GM12878 (cell line): ENCODE data around the gene CRTC3. TPM values are rescaled to one million over a fixed set of nuclear protein-coding genes. Genes with fewer than 3 reads are reported as not detected.
A peak's percentile ranks its signal among the peaks of the same experiment; 100 is the strongest.

Experiments
- ATAC-seq: fragments of 200-7000 bp; cut with Tn5 transposase; 3 replicates; pipeline ENCODE4 v1.9.1; 2020; ENCODE audit warnings: mild to moderate bottlenecking, moderate library complexity
- BruUV-seq: library from RNA; stranded (reverse); fragments of 400-500 nt; replicated peaks from 2 replicates; lab custom pipeline; 2021; lab: Mats Ljungman, UMichigan
- CTCF ChIA-PET: fragments of 300-600 bp; sonication (Branson Sonifier 250); formaldehyde crosslinking; extraction: SDS; loops from one replicate; lab custom pipeline; 2021; ENCODE audit warnings: inconsistent platforms; lab: Yijun Ruan, JAX
- POLR2A ChIA-PET: fragments of 350-600 bp; formaldehyde crosslinking; extraction: SDS; loops from one replicate; lab custom pipeline; 2021; ENCODE audit warnings: inconsistent platforms; lab: Charles Lee
- RAD21 ChIA-PET: fragments of 300-600 bp; sonication (Branson Sonifier 250); formaldehyde crosslinking; loops from one replicate; lab custom pipeline; 2023; ENCODE audit warnings: antibody characterized with exemption; ENCODE audit not compliant: unreplicated experiment; lab: Charles Lee
- SMC1A ChIA-PET: fragments of 300-600 bp; sonication (Branson Sonifier 250); formaldehyde crosslinking; loops from one replicate; lab custom pipeline; 2023; ENCODE audit not compliant: unreplicated experiment, uncharacterized antibody; lab: Charles Lee
- DNase-seq: peaks from one replicate; pipeline ENCODE4 v3.0.0-alpha.2; 2011; ENCODE audit warnings: low read depth, low spot score
- FAIRE-seq: peaks from 3 replicates; lab custom pipeline; 2011; peaks lifted over from hg19 to GRCh38; lab: Jason Lieb, UNC
- H2AFZ ChIP-seq: 2 replicates; pipeline ENCODE4 v1.6.0; 2011; ENCODE audit warnings: low read depth, low read length, control low read depth; ENCODE audit not compliant: control insufficient read depth
- H3K27ac ChIP-seq: 2 replicates; pipeline ENCODE4 v1.5.1; 2011; ENCODE audit warnings: control low read depth; ENCODE audit not compliant: control insufficient read depth, insufficient read depth
- H3K27me3 ChIP-seq, 2 experiments: replicated peaks in 1 of 2; 2 replicates each; pipeline versions ENCODE4 v1.6.0 to v1.6.1; 2011; ENCODE audit warnings: low read length in 1 of 2; ENCODE audit not compliant: control insufficient read depth in 2 of 2, insufficient read depth in 2 of 2
- H3K36me3 ChIP-seq, 2 experiments: 2 replicates each; pipeline ENCODE4 v1.5.1; 2011; ENCODE audit warnings: low read length in 1 of 2; ENCODE audit not compliant: control insufficient read depth in 2 of 2, insufficient read depth in 2 of 2
- H3K4me1 ChIP-seq: 2 replicates; pipeline ENCODE4 v1.6.1; 2011; ENCODE audit warnings: mild to moderate bottlenecking, low read length, moderate library complexity, mixed read lengths; ENCODE audit not compliant: control insufficient read depth, insufficient read depth
- H3K4me2 ChIP-seq: 2 replicates; pipeline ENCODE4 v1.6.0; 2011; ENCODE audit warnings: control low read depth; ENCODE audit not compliant: control insufficient read depth, insufficient read depth
- H3K4me3 ChIP-seq: fragments of 200-600 bp; sonication (generic); 2 replicates; pipeline ENCODE4 v1.5.1; 2016
- H3K79me2 ChIP-seq: 2 replicates; pipeline ENCODE4 v1.6.0; 2011; ENCODE audit warnings: low read length; ENCODE audit not compliant: control insufficient read depth, insufficient read depth
- H3K9ac ChIP-seq: 2 replicates; pipeline ENCODE4 v1.8.0; 2011; ENCODE audit warnings: low read length, control low read depth, mixed read lengths; ENCODE audit not compliant: control insufficient read depth, insufficient read depth
- H3K9me3 ChIP-seq: replicated peaks from 3 replicates; pipeline ENCODE4 v1.5.1; 2011; ENCODE audit warnings: mild to moderate bottlenecking, low read length; ENCODE audit not compliant: control insufficient read depth, insufficient read depth
- H4K20me1 ChIP-seq: 2 replicates; pipeline ENCODE4 v1.6.0; 2011; ENCODE audit not compliant: control insufficient read depth, insufficient read depth
- BMI1 ChIP-seq: fragments of 450-650 bp; IDR thresholded peaks from 2 replicates; pipeline ENCODE4 v1.6.1; 2016; ENCODE audit warnings: mild to moderate bottlenecking, moderate library complexity, borderline replicate concordance
- BRCA1 ChIP-seq: IDR thresholded peaks from 2 replicates; pipeline ENCODE4 v1.6.1; 2011; ENCODE audit warnings: low read depth, low read length, improper control_type of control experiment
- CBFB ChIP-seq: IDR thresholded peaks from 2 replicates; pipeline ENCODE4 v1.6.1; 2016; ENCODE audit warnings: antibody characterized with exemption, low read depth
- CHD2 ChIP-seq: IDR thresholded peaks from 2 replicates; pipeline ENCODE4 v1.6.1; 2011; ENCODE audit warnings: low read depth, low read length, improper control_type of control experiment, borderline replicate concordance
- CHD4 ChIP-seq: fragments of 200-600 bp; sonication (generic); IDR thresholded peaks from 2 replicates; pipeline ENCODE4 v1.6.1; 2016; ENCODE audit warnings: mild to moderate bottlenecking
- POLR2AphosphoS2 ChIP-seq: IDR thresholded peaks from 2 replicates; pipeline ENCODE4 v1.6.1; 2011; ENCODE audit warnings: low read depth, mild to moderate bottlenecking, low read length, improper control_type of control experiment, moderate library complexity
- ZSCAN29 ChIP-seq: fragments of 450-650 bp; IDR thresholded peaks from 2 replicates; pipeline ENCODE4 v1.6.1; 2017; ENCODE audit warnings: mild to moderate bottlenecking, moderate library complexity
- WGBS: methylation state at CpG from one replicate; pipeline ENCODE4 v1.1.6; 2016; ENCODE audit warnings: low lambda C conversion rate; ENCODE audit not compliant: insufficient replicate concordance, insufficient coverage; ENCODE audit errors: missing lambda C conversion rate; 5-methylcytosine and 5-hydroxymethylcytosine counted together
- in situ Hi-C: fragments of 300-500 bp; cut with MboI; formaldehyde crosslinking; loops from 9 replicates; pipeline ENCODE4 v1.14.3; 2018; ENCODE audit warnings: mixed read lengths
- intact Hi-C: fragments of 100-400 bp; cut with micrococcal nuclease; formaldehyde crosslinking; loops from one replicate; pipeline ENCODE4 v1.14.2; 2022; ENCODE audit not compliant: unreplicated experiment
- polyA plus RNA-seq, 11 experiments: library from polyadenylated mRNA; depleted of rRNA in 4 of 11; unstranded in 6 of 11; stranded (reverse) in 5 of 11; fragments of >200 nt; fragmentation: Nextera tagmentation in 4 of 11; fragmentation: Illumina TruSeq in 1 of 11; extraction: Ambion mirVana in 4 of 11; extraction: Trizol in 1 of 11; gene quantifications; 1 replicate in 1 of 11; 2 replicates in 10 of 11; pipeline versions ENCODE4 v1.2.1 to v1.2.3, GENCODE V29; 2011 to 2016; ENCODE audit warnings: inconsistent platforms in 2 of 11, missing spikeins in 2 of 11, low read depth in 1 of 11
- total RNA-seq, 4 experiments: library from RNA; depleted of rRNA in 3 of 4; stranded (reverse); fragments of >200 nt in 3 of 4; fragmentation: Illumina TruSeq in 1 of 4; extraction: Trizol in 1 of 4; gene quantifications; 2 replicates each; pipeline versions ENCODE4 v1.2.1 to v1.2.3, GENCODE V29; 2013 to 2021
- TF ChIP-seq, protein P1 (sequence below): fragments of 450-650 bp; IDR thresholded peaks from 2 replicates; pipeline ENCODE4 v1.6.1; 2017; ENCODE audit warnings: low read depth, mild to moderate bottlenecking, moderate library complexity
- TF ChIP-seq, protein P2 (sequence below): IDR thresholded peaks from 2 replicates; pipeline ENCODE4 v1.6.1; 2011; ENCODE audit warnings: low read depth, low read length, improper control_type of control experiment, borderline replicate concordance

Gene CRTC3
- total and polyA plus RNA-seq, 10 of the 15 experiments (the other 5 are each of a cell fraction or from before 2014, with no cell fraction given): 3.5 to 36.9 (median 18.9) TPM

DNA sequence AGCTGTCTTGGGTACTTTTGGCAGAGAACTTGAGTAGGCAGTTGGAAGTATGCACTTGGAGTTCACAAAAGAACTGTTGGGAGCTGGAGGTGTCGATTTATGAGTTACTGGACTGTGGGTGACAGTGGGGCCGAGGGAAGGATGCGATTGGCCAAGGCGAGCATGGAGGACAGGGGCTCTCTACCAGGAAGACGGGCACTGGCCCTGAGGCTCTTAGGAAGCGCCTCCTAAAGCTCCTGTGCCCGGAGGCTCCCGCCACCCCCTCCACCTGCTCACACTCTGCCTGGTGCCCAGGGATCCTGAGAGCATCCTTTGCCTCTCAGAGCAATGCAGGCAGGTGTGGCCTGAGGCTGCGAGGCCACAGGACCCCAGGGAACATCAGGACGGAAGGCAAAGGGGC, 69.0 kb downstream of the CRTC3 start (continued):
- TF ChIP-seq, protein P1, sequence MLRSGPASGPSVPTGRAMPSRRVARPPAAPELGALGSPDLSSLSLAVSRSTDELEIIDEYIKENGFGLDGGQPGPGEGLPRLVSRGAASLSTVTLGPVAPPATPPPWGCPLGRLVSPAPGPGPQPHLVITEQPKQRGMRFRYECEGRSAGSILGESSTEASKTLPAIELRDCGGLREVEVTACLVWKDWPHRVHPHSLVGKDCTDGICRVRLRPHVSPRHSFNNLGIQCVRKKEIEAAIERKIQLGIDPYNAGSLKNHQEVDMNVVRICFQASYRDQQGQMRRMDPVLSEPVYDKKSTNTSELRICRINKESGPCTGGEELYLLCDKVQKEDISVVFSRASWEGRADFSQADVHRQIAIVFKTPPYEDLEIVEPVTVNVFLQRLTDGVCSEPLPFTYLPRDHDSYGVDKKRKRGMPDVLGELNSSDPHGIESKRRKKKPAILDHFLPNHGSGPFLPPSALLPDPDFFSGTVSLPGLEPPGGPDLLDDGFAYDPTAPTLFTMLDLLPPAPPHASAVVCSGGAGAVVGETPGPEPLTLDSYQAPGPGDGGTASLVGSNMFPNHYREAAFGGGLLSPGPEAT: no peak
- TF ChIP-seq ZSCAN29: no peak
- TF ChIP-seq, protein P2, sequence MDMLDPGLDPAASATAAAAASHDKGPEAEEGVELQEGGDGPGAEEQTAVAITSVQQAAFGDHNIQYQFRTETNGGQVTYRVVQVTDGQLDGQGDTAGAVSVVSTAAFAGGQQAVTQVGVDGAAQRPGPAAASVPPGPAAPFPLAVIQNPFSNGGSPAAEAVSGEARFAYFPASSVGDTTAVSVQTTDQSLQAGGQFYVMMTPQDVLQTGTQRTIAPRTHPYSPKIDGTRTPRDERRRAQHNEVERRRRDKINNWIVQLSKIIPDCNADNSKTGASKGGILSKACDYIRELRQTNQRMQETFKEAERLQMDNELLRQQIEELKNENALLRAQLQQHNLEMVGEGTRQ: no peak
- TF ChIP-seq, all 136 proteins: peak for 0

DNA sequence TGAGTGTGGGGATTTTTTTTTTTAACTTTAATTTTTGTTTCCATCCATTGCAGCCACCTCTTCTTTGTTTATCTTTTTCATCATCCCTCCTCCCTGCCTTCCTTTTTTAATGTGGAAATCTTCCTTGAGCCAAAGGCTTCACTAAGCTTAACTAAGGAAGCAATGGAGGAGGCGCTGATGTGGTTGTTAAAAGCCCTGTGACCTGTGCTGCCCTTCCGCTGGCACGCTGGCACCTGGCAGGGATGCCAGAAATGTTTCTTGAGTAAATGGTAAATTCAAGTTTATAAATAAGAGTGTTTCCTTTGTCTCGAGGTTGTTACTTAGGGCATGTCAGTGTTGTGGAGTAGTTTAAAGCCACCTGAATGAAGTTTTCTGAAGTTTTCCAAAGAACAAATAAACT, 69.4 kb downstream of the CRTC3 start:
- RAD21 ChIA-PET: interaction anchor here (0.8 to 2.8 kb wide), 8 partner anchors 42 to 281 kb away, joined by 3 to 16 read pairs (median 4); no protein-coding TSS in a partner anchor
- WGBS: 73% methylated on average over 4 of the region's 4 CpGs
- no peak for FAIRE-seq
- no peak for DNase-seq
- Histone ChIP-seq H3K9me3 (no peaks in the 10 kb centered on the region; the same call in 2 of the 3 replicates), H3K4me3 (no peak overlapping the region), H3K27ac (peak overlapping the region; percentile 82), H3K4me1 (peaks cover 44% of the 10 kb centered on the region), H3K9ac (no peak overlapping the region), H3K27me3 (no peaks in the 10 kb centered on the region), H2AFZ (no peak overlapping the region), H4K20me1 (no peaks in the 10 kb centered on the region), H3K4me2 (no peak overlapping the region), H3K36me3 (peaks cover 0 to 7% of the 10 kb centered on the region in 2 experiments; a peak in 2 of 4 replicates), H3K79me2 (peaks cover 4% of the 10 kb centered on the region)
- ATAC-seq: no peak
- no TSS peak for BruUV-seq
- SMC1A ChIA-PET: interaction anchor here (0.6 to 2.6 kb wide), 16 partner anchors 15 to 291 kb away, joined by 3 to 12 read pairs (median 4); no protein-coding TSS in a partner anchor
- intact Hi-C loops (loop anchor here (5.0 kb wide), 4 partner anchors 37 to 277 kb away; no protein-coding TSS in a partner anchor), in situ Hi-C loops (no loop called here)
- POLR2A ChIA-PET: interaction anchor here (0.7 kb wide), 1 partner anchor 289 kb away, joined by 3 read pairs; no protein-coding TSS in a partner anchor
- CTCF ChIA-PET: interaction anchor here (0.9 to 2.1 kb wide), 19 partner anchors 15 to 295 kb away, joined by 3 to 14 read pairs (median 4); no protein-coding TSS in a partner anchor
- TF ChIP-seq CHD4 (no peak), BMI1 (no peak), CBFB (no peak), CHD2 (no peak), POLR2AphosphoS2 (no peak), BRCA1 (no peak)
- TF ChIP-seq, protein P1: no peak
- TF ChIP-seq, protein P2: no peak
